ENCODE results near the gene PDPN.
"Not testable (repeated sequence)": the region's sequence is repeated elsewhere in the genome, so short reads cannot be mapped to it uniquely, and the experiment has no call there.

PDPN gene, protein sequence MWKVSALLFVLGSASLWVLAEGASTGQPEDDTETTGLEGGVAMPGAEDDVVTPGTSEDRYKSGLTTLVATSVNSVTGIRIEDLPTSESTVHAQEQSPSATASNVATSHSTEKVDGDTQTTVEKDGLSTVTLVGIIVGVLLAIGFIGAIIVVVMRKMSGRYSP

DNA sequence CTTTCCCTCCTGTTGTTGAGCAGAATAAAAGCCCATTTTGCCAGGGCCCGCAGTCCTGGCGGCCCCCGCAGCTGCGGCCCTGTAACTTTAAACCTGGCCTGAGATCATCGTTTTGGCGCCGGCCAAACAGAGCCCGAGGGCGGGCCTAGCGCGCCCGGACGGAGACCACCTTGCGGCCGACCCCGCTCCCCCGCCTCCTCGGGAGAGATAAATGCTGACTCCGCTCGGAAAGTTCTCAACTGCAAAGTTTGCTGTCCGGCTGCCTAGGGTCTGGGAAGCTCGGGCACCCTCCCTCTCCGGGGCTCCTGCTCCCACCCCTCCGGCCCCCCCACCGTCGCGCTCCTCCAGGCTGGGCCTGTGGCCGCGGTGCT, at the start of gene PDPN:
TSS of gene PDPN (plus strand) at position 238 of the 371 bp plus-strand sequence. CDS start 202 bp downstream, outside the sequence.
- FAIRE-seq (no peak), DNase-seq (ENCODE audit: insufficient read length, low spot score) (no peak)

DNA sequence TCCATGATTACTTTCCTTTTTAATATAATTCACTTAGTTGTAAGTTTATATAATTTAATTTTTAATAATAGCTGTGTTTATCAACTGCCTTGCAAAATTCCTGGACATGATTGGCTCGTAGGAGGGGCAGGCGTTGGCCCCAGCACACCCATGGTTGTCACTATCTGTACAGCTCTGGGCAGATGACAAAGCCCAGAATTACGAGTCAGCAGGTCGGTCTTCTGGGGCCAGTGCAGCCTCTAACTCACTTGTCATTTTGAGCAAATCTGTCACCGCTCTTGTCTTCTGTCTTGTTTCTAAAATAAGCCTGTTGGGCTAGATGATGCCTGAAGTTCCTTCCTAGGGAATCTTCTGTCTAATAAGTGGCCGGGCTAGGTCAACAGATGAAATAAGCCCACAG, 48.4 kb upstream of the PDPN start:
- FAIRE-seq (no peak), DNase-seq (ENCODE audit: insufficient read length, low spot score) (no peak)

DNA sequence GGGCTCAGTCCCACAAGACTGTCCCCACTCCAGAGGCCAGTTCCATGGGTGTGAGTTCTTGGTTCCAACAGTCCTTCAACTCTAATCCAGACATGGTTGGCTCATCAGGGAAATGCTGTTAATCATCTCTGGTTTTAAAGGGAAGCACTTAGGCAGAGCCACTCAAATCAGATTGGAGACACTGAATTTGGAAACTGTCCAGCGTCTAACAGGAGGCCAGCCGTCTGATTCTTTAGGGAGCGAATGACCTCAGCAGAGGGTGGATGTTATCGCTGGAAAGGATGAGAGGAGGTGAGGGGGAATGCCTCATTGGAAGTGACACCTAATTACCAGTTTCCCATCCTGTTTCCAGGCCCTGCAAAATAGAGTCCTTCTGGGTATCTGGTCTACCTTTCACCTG, 47.1 kb upstream of the PDPN start:
- DNase-seq (ENCODE audit: insufficient read length, low spot score) = no peak
- no peak for FAIRE-seq

DNA sequence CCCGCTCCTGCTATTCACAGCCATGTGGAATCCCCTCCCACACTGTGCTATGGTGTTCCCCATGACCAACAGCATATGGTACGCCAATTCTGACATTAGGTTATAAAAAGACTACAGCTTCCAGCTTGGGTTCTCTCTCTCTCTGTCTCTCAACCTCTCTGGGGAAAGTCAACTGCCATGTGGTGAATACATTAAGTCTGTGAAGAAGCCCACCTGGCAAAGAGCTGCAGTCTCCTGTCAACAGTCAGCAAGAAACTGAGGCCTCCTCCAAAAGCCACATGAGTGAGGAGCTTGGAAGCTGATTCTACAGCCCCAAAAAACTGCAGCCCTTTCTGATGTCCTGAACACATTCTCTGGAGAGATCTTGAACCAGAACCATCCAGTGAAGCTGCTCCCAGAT, 44.8 kb upstream of the PDPN start:
- no peak for DNase-seq (ENCODE audit: insufficient read length, low spot score)
- FAIRE-seq = no peak

DNA sequence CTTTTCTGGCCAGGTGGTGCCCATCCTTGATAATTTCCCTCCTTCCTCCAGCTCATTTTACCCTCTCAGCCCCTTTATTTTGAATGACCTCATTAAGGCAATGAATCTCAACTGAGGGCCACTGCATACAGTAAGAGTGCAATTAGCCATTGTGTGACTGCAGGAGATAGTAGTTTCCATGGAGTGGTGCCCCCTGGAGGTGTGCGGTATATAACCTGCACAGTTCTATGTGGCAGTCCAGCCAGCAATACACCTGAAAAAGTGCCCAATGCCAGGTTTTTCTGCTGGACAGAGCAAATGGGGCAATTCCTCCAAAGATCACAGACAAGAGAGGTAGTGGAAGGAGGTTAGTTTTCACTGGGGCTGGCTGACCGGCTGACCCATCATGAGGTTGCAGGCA, 43.9 kb upstream of the PDPN start:
- FAIRE-seq (no peak), DNase-seq (ENCODE audit: insufficient read length, low spot score) (no peak)

DNA sequence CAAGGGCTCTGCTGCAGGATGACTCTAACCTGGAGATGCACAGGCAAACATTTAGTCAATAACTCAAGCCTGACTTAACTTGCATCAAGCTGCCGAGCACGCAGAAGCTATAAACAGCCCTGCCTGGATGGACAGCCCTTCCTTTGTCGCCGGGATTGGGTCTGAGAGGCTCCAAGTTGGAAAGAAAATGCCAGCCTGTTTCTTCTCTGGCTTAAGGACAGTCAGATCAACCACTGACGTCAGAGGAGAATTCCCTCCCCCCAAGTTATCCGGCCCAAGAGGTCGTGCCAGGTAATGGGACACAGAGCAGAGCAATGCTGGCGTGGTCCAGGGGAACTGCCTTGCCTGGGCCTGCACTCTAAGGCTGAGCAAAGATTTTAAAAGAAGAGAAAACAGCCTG, 42.8 kb upstream of the PDPN start:
- FAIRE-seq (no peak), DNase-seq (ENCODE audit: insufficient read length, low spot score) (no peak)

DNA sequence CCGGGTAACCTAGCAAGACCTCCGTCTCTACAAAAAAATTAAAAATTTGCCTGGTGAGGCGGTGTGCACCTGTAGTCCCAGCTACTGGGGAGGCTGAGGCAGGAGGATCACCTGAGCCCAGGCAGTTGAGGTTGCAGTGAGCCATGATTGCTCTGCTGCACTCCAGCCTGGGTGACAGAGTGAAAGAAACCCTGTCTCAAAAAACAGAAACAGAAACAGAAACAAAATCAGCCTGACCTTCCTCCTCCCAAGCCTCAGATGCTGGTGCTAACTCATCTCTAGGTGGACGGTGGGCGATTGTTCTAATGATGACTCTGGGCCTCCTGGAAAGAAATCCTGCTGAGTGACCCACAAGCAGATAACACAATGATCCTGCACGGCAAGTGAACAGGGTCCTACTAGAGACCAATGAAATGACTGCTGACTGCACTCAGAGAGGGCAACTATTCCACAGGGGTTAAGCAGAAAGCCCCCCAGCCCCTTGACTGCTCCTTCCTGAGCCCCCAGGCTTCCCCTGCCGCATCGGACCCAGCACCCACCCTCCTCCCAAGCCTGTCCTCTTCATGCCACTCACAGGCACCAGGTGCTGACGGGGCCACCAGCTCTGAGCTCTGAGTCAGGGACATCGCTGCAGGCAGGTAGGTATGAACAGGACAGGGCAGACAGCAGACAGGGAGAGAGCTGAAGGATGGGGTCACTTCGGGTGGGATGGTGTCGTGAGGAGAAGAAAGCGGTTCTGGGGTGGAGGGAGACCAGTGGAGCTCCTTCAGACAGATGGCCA, 42.0 kb upstream of the PDPN start:
- DNase-seq (ENCODE audit: insufficient read length, low spot score) (no peak), FAIRE-seq (no peak)

DNA sequence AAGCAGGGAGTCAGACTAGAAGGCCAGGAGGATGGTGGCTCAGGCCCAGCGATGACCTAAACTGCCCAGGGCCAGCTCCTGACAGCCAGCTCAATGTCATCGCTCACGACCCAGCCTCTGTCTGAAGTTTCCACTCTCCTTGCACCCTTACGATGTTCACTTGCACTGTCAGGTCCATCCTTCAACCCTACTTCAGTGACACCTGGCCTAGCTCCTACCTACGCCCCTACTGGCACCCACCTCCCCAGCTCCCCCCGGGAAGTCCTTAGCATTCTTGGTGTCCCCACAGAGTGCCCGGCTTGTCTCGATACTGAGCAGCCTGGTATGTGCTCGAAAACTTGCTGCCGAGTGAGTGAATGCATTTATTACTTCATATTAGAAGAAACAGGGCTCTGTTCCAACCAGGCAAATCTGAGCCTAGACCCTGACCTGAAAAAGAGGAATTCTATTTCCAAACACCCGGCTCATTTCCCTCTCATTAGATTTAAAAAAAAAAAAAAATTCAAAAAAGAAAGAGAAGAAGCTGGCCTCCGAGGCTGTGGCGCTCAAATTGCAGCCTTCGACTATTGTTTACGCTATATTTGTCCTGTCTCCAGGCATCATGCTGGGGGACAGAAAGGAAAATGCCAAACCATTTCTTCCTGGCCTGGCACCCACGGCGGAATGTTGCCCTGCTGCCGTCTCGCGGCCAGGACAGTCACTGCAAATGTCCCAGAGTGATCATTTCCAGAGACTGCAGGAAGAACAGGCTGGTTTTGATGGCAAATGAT, 40.0 kb upstream of the PDPN start:
- FAIRE-seq (no peak), DNase-seq (ENCODE audit: insufficient read length, low spot score) (no peak)

DNA sequence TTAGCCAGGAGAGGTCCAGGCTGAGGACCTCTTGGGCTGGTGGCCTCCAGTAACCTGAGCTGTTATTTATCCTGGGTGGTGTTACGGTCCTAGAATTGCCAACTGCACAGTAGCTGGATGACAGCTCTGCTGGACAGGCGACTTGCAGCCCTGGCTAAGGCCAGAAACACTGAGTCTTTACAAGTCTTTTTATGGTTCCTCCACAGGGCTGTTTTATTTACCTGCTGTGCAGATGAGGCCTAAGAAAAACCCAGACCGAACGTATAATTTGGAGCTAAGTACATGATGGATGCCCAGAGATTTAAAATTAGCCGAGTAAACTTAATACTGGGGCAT, 39.4 kb upstream of the PDPN start:
- DNase-seq (ENCODE audit: insufficient read length, low spot score) (no peak), FAIRE-seq (no peak)

DNA sequence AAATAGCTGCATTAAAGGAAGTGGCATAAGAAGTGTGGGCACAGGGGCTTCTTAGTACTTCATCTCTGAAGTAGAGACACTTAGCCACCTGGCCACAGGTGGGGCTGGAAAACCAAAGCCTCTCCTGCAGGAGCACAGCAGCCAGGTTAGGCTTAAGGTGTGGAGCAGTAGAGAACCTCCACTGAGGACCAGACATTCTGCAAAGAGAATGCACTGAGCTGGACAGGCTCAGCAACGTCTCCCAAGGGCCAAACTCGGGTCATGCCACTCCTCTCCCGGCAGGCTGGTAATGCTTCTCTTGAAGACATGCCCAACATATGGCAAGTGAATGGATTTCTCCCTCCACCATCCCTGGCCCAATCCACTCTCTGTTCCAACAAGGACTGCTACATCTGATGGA, 36.8 kb upstream of the PDPN start:
- DNase-seq (ENCODE audit: insufficient read length, low spot score) = no peak
- FAIRE-seq = no peak

DNA sequence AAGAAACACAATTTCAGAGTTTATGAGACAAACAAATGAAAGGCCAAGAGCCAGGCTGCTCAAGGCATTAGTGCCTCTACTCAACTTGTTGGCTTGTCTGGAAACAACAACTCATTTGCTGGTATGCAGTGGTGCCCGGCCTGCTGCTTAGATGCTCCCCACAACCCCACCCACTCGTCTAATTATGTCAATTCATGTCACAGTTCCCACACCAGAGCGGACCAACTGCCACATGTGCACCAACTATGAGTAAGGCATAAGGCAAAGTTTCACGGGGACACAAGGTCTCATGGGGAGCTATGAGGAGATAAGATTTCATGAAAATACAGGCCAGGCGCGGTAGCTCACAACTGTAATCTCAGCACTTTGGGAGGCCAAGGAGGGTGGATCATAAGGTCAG, 35.4 kb upstream of the PDPN start:
- FAIRE-seq = no peak
- DNase-seq (ENCODE audit: insufficient read length, low spot score) = no peak

DNA sequence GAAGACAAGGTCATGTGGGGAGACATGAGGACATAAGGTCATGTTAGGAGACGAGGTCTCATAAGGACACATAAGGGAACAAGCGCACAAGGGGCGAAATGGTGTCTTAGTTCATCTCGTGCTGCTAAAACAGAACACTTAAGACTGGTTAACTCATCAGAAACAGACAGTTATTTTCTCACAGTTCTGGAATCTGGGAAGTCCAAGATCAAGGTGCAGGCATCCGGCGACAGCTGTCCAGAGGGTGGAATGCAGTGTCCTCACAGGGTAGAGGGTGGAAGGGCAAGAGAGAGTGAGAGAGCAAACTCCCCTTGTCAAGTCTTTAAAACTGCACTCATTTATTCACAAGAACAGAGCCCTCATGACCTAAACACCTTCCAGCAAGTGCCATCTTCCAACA, 34.6 kb upstream of the PDPN start:
- FAIRE-seq = no peak

DNA sequence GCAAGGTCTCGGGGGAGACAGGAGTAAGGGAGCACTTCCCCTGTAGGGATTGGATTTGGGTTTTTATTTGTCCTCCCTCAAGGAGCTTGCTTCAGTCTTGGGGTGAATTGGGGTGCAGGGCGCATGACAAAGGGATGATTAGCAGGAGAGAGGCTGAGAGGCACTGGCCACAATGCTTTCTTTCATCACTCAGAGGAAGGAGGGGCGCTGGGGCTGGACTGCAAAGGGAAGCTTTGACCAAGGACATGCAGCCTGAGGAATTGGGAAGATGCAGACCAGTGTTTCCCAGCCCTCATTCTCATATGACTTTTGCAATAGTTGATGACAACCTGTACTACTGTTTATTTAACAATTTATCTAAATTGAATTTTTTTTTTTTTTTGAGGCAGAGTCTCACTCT, 34.1 kb upstream of the PDPN start:
- FAIRE-seq (no peak), DNase-seq (ENCODE audit: insufficient read length, low spot score) (no peak)

More for the DNA sequence above, 34.6 kb upstream of the PDPN start:
- no peak for DNase-seq (ENCODE audit: insufficient read length, low spot score)

DNA sequence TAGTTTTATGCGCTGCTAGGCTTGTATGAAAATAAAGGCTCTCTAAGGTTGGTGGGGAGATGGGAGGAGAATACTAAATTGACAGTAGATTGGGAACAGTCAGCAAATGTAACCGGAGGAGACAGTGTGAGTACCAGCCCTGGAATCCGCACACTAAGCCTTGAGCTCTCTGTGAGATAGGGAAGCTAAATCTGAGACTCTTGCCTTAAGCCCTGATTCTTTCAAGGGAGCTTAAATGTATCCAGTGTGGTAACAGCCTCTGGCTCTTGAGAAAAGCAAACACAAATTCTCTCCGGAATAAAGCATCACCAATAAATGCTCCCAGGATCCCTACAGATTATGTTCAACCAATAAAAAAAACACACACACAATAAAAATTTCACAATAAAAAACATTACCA, 33.0 kb upstream of the PDPN start:
- FAIRE-seq (no peak), DNase-seq (ENCODE audit: insufficient read length, low spot score) (no peak)

DNA sequence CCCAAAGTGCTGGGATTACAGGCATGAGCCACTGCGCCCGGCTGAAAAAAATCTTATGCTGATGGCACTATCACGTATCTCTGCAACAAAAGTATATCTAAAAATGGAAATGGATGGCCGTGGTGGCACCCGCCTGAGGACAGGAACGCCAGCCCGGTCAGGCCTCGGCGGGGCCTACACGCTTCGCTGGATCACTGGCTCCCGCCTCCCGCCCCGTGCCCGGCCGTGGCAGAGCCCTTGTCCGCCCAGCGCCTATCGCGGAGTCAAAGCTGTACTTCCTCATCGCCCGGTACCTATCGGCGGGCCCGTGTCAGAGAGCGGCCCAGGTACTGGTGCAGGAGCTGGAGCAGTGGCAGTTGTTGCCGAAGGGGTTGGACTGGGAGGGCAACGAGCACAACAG, 28.8 kb upstream of the PDPN start:
- FAIRE-seq = no peak
- DNase-seq (ENCODE audit: insufficient read length, low spot score) = no peak

DNA sequence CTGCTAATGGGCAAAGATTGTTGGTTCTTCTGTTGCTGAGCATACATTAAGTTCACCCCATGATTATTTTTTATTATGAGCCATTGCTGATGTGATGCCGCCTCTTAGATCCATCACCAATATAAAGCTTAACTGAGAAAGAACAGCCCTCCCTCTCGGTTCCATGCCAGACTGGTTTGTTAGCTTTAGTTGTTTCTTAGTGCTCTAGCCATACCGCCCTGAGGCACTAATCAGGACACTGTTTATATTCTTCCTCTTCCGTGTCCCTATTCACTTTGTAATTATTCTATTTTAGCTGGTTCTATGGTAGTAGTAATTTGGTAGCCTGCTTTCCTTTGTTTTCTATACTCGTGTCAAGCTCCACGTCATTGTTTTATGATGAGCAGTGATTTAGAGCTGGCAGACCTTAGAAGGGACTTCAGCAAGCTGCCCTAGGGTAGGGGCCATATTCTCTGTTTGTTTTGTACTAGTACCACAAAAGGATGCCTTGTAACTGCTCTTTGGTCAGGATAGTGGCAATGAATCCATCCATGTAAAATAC, 27.3 kb upstream of the PDPN start:
- FAIRE-seq (no peak), DNase-seq (ENCODE audit: insufficient read length, low spot score) (no peak)

DNA sequence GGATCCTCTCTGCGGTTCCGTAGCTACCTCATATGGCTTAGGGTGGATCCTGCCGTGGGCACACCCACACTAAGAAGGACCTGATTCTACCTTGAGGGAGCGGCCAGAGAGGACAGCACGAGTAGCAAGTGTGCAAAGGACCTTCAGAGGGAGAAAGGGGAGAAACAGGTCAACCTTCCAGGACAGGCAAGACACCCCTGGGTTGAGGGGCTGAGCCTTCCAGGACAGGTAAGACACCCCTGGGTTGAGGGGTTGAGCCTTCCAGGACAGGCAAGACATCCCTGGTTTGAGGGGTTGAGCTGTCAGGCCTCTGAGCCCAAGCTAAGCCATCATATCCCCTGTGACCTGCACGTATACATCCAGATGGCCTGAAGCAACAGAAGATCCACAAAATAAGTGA, 23.1 kb upstream of the PDPN start:
- no peak for DNase-seq (ENCODE audit: insufficient read length, low spot score)
- no peak for FAIRE-seq

DNA sequence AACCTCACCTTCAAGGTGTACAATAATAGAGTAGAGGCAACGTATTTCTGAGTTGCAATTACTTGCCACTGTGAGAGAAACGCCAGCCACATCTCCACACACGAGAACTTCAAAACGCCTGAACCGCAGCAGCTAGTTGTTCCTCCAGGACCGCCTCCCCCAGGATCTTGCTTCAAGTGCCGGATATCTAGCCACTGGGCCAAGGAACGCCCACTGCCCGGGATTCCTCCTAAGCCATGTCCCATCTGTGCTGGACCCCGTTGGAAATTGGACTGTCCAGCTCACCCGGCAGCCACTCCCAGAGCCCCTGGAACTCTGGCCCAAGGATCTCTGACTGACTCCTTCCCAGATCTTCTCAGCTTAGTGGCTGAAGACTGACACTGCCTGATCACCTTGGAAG, 20.7 kb upstream of the PDPN start:
- not testable (repeated sequence) for DNase-seq (ENCODE audit: insufficient read length, low spot score); FAIRE-seq

DNA sequence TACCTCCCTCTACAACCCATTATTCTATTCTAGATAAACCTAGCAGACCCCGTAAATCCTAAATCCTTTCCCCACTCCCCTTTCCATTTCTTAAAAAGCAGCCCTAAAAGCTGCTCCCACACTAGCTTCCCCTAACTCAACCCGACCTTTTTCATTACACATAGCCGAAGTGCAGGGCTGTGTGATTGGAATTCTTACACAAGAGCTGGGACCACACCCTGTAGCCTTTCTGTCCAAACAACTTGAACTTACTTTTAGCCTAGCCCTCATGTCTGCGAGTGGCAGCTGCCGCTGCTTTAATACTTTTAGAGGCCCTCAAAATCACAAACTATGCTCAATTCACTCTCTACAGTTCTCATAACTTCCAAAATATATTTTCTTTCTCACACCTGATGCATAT, 19.6 kb upstream of the PDPN start:
- DNase-seq (ENCODE audit: insufficient read length, low spot score) (no peak), FAIRE-seq (no peak)

DNA sequence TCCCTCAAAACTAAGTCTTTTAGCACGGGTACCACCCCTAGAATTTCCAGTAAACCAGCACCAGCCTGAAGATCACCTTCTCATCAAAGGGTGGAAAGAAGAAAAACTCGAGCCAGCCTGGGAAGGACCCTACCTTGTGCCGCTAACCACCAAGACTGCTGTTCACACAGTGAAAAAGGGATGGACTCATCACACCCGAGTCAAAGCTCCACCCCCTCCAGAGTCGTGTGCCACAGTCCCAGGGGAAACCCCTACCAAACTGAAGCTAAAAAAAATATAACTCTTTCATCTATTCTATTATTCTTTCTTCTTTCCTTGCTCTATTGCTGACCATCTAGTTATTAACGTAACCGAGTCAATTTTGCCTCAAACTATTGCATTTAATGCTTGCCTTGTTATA, 13.2 kb upstream of the PDPN start:
- not testable (repeated sequence) for DNase-seq (ENCODE audit: insufficient read length, low spot score); FAIRE-seq

DNA sequence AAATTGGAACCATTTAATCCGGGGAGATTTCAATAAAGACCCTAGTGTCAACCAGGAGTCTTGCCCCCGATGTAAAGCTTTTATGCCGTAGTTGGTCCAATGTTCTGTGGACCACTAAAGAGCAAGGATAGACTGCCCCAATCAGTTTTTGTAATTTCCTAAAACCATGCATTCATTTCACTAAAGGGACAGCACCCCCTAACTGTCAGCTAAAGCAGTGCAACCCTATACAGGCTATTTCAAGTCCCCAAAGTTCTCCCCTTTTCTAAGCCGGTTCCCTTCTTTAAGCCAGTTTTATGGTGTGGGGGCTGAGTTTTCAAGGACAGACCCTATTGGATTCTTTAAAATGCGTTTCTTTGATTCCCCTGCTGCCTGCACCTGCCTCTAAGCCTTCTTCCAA, 12.7 kb upstream of the PDPN start:
- FAIRE-seq = peak; percentile 28

DNA sequence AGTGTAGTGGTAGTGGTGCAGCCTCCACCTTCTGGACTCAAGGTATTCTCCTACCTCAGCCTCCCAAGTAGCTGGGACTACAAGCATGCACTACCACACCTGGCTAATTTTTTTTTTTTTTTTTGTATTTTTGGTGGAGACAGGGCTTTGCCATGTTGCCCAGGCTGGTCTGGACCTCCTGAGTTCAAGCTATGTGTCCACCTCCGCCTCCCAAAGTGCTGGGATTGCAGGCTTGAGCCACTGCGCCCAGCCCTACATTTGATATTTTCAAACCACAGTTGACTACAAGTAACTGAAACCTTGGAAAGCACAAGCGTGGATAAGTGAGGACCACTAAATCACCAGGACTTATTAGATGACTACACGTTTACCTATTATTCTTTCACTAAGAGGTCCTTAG, 10.0 kb upstream of the PDPN start:
- FAIRE-seq = no peak
- no peak for DNase-seq (ENCODE audit: insufficient read length, low spot score)

More for the DNA sequence above, 12.7 kb upstream of the PDPN start:
- DNase-seq (ENCODE audit: insufficient read length, low spot score) = no peak

All from GM19239 (cell line).